ENCODE measurements around the gene FLCN.

The FLCN gene

DNA sequence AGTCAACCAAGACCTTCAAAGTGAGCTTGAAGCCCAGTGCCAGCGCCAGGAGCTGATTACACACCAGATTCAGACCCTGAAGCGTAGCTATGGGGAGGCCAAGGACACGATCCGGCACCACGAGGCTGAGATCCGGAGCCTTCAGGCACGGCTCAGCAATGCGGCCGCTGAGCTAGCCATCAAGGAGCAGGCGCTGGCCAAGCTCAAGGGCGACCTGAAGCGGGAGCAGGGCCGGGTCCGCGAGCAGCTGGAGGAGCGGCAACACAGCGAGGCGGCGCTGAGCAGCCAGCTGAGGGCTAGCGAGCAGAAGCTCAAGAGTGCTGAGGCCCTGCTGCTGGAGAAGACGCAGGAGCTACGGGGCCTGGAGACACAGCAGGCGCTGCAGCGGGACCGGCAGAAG lies 72.8 kb downstream of the FLCN start:
- DNase-seq: no peak
